GM23248 (cell line): ENCODE measurements around the gene HSCB. TPM values are rescaled to one million over a fixed set of nuclear protein-coding genes. Genes with fewer than 3 reads are reported as not detected.

Experiments
- DNase-seq: peaks from one replicate; pipeline ENCODE4 v3.0.0-alpha.2; 2015
- H2AFZ ChIP-seq: fragments of 200-600 bp; sonication (generic); 2 replicates; pipeline ENCODE4 v1.6.1; 2016; ENCODE audit warnings: antibody characterized with exemption
- H3F3A ChIP-seq: fragments of 200-600 bp; sonication (generic); 2 replicates; pipeline ENCODE4 v1.6.1; 2016; ENCODE audit warnings: mild to moderate bottlenecking, antibody characterized with exemption, mixed run types; ENCODE audit not compliant: insufficient read depth
- H3K27ac ChIP-seq: fragments of 200-600 bp; sonication (generic); 2 replicates; pipeline ENCODE4 v1.5.1; 2016; ENCODE audit warnings: mild to moderate bottlenecking
- H3K27me3 ChIP-seq: fragments of 200-600 bp; sonication (generic); replicated peaks from 2 replicates; pipeline ENCODE4 v1.6.1; 2016; ENCODE audit warnings: mild to moderate bottlenecking; ENCODE audit not compliant: insufficient read depth
- H3K36me3 ChIP-seq: fragments of 200-600 bp; sonication (generic); 2 replicates; pipeline ENCODE4 v1.6.1; 2016; ENCODE audit warnings: low read depth, mild to moderate bottlenecking
- H3K4me1 ChIP-seq: fragments of 200-600 bp; sonication (generic); 2 replicates; pipeline ENCODE4 v1.6.1; 2016; ENCODE audit warnings: mild to moderate bottlenecking; ENCODE audit not compliant: insufficient read depth
- H3K4me2 ChIP-seq: fragments of 200-600 bp; sonication (generic); one replicate; pipeline ENCODE4 v1.6.1; 2016; ENCODE audit warnings: mild to moderate bottlenecking; ENCODE audit not compliant: unreplicated experiment
- H3K4me3 ChIP-seq: fragments of 200-600 bp; sonication (generic); 2 replicates; pipeline ENCODE4 v1.5.1; 2016; ENCODE audit warnings: mild to moderate bottlenecking
- H3K79me2 ChIP-seq: fragments of 200-600 bp; sonication (generic); 2 replicates; pipeline ENCODE4 v1.6.1; 2016; ENCODE audit warnings: mild to moderate bottlenecking; ENCODE audit not compliant: insufficient read depth
- H3K9ac ChIP-seq: fragments of 200-600 bp; sonication (generic); 2 replicates; pipeline ENCODE4 v1.6.1; 2016; ENCODE audit warnings: mild to moderate bottlenecking
- H3K9me2 ChIP-seq: fragments of 200-600 bp; sonication (generic); 2 replicates; pipeline ENCODE4 v1.6.1; 2016; ENCODE audit warnings: mixed run types, mild to moderate bottlenecking, moderate library complexity; ENCODE audit not compliant: insufficient read depth
- H3K9me3 ChIP-seq: fragments of 200-600 bp; sonication (generic); one replicate; pipeline ENCODE4 v1.6.1; 2017; ENCODE audit warnings: low read depth
- H4K20me1 ChIP-seq: fragments of 200-600 bp; sonication (generic); 2 replicates; pipeline ENCODE4 v1.6.0; 2016; ENCODE audit not compliant: insufficient read depth
- EZH2 ChIP-seq: fragments of 200-600 bp; sonication (generic); IDR thresholded peaks from 2 replicates; pipeline ENCODE4 v1.6.1; 2018; ENCODE audit warnings: antibody characterized with exemption, mild to moderate bottlenecking; ENCODE audit not compliant: insufficient read depth, poor library complexity, severe bottlenecking
- EZH2phosphoT487 ChIP-seq: fragments of 200-600 bp; sonication (generic); IDR thresholded peaks from 2 replicates; pipeline ENCODE4 v1.6.1; 2018; ENCODE audit warnings: antibody characterized with exemption, moderate library complexity, mild to moderate bottlenecking, low read depth; ENCODE audit not compliant: insufficient read depth
- WGBS, 2 experiments: methylation state at CpG; one replicate each; pipeline ENCODE4 v1.1.6; 2015 to 2017; ENCODE audit warnings: low lambda C conversion rate in 2 of 2, low coverage in 1 of 2; ENCODE audit errors: missing lambda C conversion rate in 2 of 2; 5-methylcytosine and 5-hydroxymethylcytosine counted together
- in situ Hi-C: fragments of 300-500 bp; cut with MboI; formaldehyde crosslinking; loops from 2 replicates; pipeline ENCODE4 v1.15.0; 2020
- polyA plus RNA-seq: library from polyadenylated mRNA; unstranded; fragments of >200 nt; fragmentation: Nextera tagmentation; extraction: Ambion mirVana; gene quantifications from 2 replicates; pipeline ENCODE4 v1.2.1, GENCODE V29; 2016
- total RNA-seq: library from RNA; depleted of rRNA; stranded (reverse); fragments of >200 nt; shearing (Covaris generic); gene quantifications from 2 replicates; pipeline ENCODE4 v1.2.3, GENCODE V29; 2014

The HSCB gene
- total and polyA plus RNA-seq, 2 experiments from 2014 or later: 12.0 to 25.9 TPM

DNA sequence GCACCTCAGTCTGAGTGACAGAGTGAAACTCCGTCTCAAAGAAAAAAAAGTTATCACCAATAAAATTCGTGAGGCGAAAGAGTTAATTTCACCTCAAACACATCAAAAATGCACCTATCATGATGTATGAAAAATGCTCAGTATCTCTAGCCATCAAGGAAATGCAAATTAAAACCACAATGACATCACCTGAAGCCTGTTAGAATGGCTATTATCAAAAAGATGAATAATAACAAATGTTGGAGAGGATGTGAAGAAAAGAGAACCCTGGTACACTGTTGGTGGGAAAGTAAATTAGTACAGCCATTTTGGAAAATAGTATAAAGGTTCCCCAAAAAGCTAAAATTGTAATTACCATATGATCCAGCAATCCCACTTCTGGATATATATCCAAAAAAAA lies 23.8 kb upstream of the HSCB start:
- no peak overlapping the region for H3K4me3 ChIP-seq
- no peak overlapping the region for H3K27ac ChIP-seq
- no peak for TF ChIP-seq EZH2
- TF ChIP-seq EZH2phosphoT487: no peak
- H3K79me2 ChIP-seq: no peaks in the 10 kb centered on the region
- H3F3A ChIP-seq: peaks cover 13% of the 10 kb centered on the region
- no peak for DNase-seq
- no peaks in the 10 kb centered on the region for H4K20me1 ChIP-seq
- peaks cover 4% of the 10 kb centered on the region; the same call in 1 of the 2 replicates for H3K36me3 ChIP-seq
- no peak overlapping the region for H3K4me2 ChIP-seq
- H3K9me2 ChIP-seq: 0 out of 2 replicates have a peak, but pooled peaks cover under 1% of the 10 kb centered on the region
- no peaks in the 10 kb centered on the region for H3K27me3 ChIP-seq
- H3K4me1 ChIP-seq: peaks cover under 1% of the 10 kb centered on the region
- no peaks in the 10 kb centered on the region for H3K9me3 ChIP-seq
- in situ Hi-C loops: no loop called here
- no peak overlapping the region for H3K9ac ChIP-seq
- WGBS, 2 experiments: 89 to 93% methylated on average over 3 of the region's 3 CpGs
- no peak overlapping the region for H2AFZ ChIP-seq

DNA sequence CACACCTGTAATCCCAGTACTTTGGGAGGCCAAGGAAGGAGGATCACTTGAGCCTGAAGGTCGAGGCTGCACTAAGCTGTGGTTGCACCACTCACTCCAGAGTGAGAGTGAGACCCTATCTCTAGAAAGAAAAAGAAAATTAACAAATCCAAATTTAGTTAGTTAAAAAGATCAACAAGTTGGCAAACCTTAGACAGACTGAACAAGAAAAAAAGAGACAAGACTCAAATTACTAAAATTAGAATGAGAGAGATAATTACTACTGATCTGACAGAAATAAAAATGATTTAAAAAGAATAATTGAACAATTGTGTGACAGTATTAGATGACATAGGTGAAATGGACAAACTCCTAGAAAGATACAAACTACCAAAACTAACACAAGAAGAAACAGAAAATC lies 13.8 kb upstream of the HSCB start:
- Histone ChIP-seq H3K27ac (no peak overlapping the region), H4K20me1 (no peaks in the 10 kb centered on the region), H3K27me3 (no peaks in the 10 kb centered on the region), H3K4me1 (no peaks in the 10 kb centered on the region), H3K9me2 (no peaks in the 10 kb centered on the region), H3K4me2 (no peak overlapping the region), H3K36me3 (no peaks in the 10 kb centered on the region), H3F3A (no peaks in the 10 kb centered on the region), H3K4me3 (no peak overlapping the region), H2AFZ (no peak overlapping the region), H3K79me2 (no peaks in the 10 kb centered on the region), H3K9ac (no peak overlapping the region), H3K9me3 (no peaks in the 10 kb centered on the region)
- DNase-seq: no peak
- WGBS, 2 experiments: 88 to 91% methylated on average over 1 of the region's 1 CpG
- in situ Hi-C loops: no loop called here
- TF ChIP-seq EZH2 (no peak), EZH2phosphoT487 (no peak)

DNA sequence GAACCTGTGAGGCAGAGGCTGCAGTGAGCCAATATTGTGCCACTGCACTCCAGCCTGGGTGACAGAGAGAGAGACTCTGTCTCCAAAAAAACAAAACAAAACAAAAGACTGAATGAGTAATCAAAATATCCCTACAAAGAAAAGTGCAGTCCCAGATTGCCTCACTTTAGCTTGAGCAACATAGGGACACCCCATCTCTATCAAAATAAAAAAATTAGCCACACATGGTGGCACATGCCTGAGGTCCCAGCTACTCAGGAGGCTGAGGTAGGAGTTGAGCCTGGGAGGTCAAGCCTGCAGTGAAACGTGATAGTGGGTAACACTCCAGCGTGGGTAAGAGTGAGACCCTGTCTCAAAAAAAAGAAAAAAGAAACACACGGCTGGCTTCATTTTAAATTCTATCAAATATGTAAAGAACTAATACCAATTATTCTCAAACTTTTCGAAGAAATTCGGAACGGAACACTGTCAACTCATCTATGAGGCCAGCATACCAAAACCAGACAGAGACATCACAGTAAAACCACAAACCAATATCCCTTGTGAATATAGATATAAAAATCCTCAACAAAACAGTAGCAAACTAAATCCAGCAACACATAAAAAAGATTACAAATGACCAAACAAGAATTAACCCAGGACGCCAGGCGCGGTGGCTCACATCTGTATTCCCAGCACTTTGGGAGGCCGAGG lies 13.1 kb upstream of the HSCB start:
- in situ Hi-C loops: no loop called here
- Histone ChIP-seq H4K20me1 (no peaks in the 10 kb centered on the region), H3K79me2 (no peaks in the 10 kb centered on the region), H3K4me3 (no peak overlapping the region), H3K4me1 (no peaks in the 10 kb centered on the region), H3K9me3 (no peaks in the 10 kb centered on the region), H3F3A (no peaks in the 10 kb centered on the region), H3K36me3 (no peaks in the 10 kb centered on the region), H3K9me2 (no peaks in the 10 kb centered on the region), H2AFZ (no peak overlapping the region), H3K27me3 (no peaks in the 10 kb centered on the region), H3K27ac (no peak overlapping the region), H3K4me2 (no peak overlapping the region), H3K9ac (no peak overlapping the region)
- no peak for TF ChIP-seq EZH2
- no peak for TF ChIP-seq EZH2phosphoT487
- DNase-seq: peak; percentile 28
- WGBS, 2 experiments: 97 to 98% methylated on average over 10 of the region's 10 CpGs

DNA sequence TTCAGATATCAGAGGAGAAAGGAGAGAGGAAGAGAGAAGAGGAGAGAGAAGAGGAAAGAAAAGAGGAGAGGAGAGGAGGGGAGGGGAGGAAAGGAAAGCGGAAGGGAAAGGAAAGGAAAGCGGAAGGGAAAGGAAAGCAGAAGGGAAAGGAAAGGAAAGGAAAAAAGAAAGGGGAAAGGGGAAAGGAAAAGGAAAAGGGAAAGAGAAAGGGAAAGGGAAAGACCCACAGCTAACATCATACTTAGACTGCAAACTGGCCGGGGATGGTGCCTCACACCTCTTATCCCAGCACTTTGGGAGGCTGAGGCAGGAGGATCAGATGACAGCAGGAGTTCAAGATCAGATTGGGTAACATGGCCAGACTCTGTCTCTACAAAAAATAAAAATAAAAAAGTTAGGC lies 11.7 kb upstream of the HSCB start:
- Histone ChIP-seq H2AFZ (no peak overlapping the region), H3K9ac (no peak overlapping the region), H3K4me2 (no peak overlapping the region), H3K9me2 (no peaks in the 10 kb centered on the region), H3K27me3 (no peaks in the 10 kb centered on the region), H3K4me3 (no peak overlapping the region), H3K9me3 (no peaks in the 10 kb centered on the region), H3K79me2 (no peaks in the 10 kb centered on the region), H4K20me1 (no peaks in the 10 kb centered on the region), H3K27ac (no peak overlapping the region), H3K36me3 (no peaks in the 10 kb centered on the region; the same call in 1 of the 2 replicates), H3K4me1 (no peaks in the 10 kb centered on the region), H3F3A (no peaks in the 10 kb centered on the region)
- DNase-seq: no peak
- TF ChIP-seq EZH2 (no peak), EZH2phosphoT487 (no peak)
- whole genome bisulfite sequencing, 2 experiments: 62% methylated on average over 3 of the region's 3 CpGs
- in situ Hi-C loops: no loop called here
